Nephron (organoid): ENCODE results near the gene COL12A1.
A peak's percentile ranks its signal among the peaks of the same experiment; 100 is the strongest.

Experiments
- H3K27ac Mint-ChIP-seq, 3 experiments: 2 replicates each; pipeline ENCODE4 v1.8.0; 2020; ENCODE audit warnings: mixed read lengths in 3 of 3, mild to moderate bottlenecking in 2 of 3, moderate library complexity in 1 of 3
- H3K27me3 Mint-ChIP-seq: 2 replicates; pipeline ENCODE4 v1.8.0; 2021; ENCODE audit warnings: low read depth, mild to moderate bottlenecking, moderate library complexity, mixed read lengths
- H3K36me3 Mint-ChIP-seq: 2 replicates; pipeline ENCODE4 v1.8.0; 2020; ENCODE audit warnings: low read depth, mixed read lengths
- H3K4me1 Mint-ChIP-seq: 2 replicates; pipeline ENCODE4 v1.8.0; 2020; ENCODE audit warnings: mixed read lengths
- H3K4me3 Mint-ChIP-seq, 3 experiments: 2 replicates each; pipeline ENCODE4 v1.8.0; 2020; ENCODE audit warnings: mild to moderate bottlenecking in 3 of 3, mixed read lengths in 3 of 3, moderate library complexity in 2 of 3
- H3K9me3 Mint-ChIP-seq: 2 replicates; pipeline ENCODE4 v1.8.0; 2020; ENCODE audit warnings: mixed read lengths
- TF ChIP-seq, protein P1 (sequence below), 3 experiments: fragments of 200-600 bp; sonication (generic); IDR thresholded peaks; one replicate each; pipeline ENCODE4 v1.5.0; 2021; ENCODE audit warnings: antibody characterized with exemption in 3 of 3; ENCODE audit not compliant: unreplicated experiment in 3 of 3

COL12A1 gene

GRCh38 chr6:75211920-75212590, 6.2 kb upstream of the COL12A1 start:
- Mint-ChIP-seq H3K9me3 (no peaks in the 10 kb centered on the region), H3K36me3 (no peaks in the 10 kb centered on the region)

DNA sequence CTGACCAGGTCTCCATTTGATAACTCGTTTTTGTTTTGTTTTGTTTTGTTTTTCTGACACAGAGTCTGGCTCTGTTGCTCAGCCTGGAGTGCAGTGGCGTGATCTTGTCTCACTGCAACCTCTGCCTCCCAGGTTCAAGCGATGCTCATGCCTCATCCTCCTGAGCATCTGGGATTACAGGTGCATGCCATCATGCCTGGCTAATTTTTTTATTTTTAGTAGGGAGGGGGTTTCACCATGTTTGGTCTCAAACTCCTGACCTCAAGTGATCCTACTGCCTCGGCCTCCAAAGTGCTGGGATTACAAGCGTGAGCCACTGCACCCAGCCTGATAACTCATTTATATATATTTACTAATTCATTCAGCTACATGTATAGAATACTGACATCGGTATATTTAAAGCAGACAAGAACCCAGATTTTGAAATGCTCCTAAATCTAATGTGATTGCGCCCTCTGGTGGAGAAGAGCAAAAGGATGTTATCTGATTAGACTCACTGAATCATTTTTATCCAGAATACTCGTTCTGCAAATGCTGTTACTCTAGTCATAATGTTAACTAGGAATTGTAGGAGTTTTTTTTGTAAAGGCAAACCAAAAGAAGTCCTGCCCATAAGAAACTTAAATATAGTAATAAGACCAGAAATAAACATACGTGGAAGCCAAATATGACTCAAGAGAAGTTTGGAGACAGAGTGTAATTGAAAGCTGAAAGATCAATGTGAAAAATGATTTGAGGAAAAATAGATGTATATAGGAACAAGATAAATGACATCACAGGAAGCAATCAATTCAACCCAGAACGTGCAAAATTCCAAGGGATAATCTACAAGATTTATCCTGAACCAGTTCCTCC, 5.3 kb upstream of the COL12A1 start:
- Mint-ChIP-seq H3K27me3 (peaks cover 28% of the 10 kb centered on the region), H3K4me3 (no peak overlapping the region), H3K4me1 (peaks cover 47% of the 10 kb centered on the region), H3K27ac (peak overlapping the region in 2 of 3 experiments; percentile 13 to 36), H3K36me3 (no peaks in the 10 kb centered on the region), H3K9me3 (no peaks in the 10 kb centered on the region)
- TF ChIP-seq, protein P1, sequence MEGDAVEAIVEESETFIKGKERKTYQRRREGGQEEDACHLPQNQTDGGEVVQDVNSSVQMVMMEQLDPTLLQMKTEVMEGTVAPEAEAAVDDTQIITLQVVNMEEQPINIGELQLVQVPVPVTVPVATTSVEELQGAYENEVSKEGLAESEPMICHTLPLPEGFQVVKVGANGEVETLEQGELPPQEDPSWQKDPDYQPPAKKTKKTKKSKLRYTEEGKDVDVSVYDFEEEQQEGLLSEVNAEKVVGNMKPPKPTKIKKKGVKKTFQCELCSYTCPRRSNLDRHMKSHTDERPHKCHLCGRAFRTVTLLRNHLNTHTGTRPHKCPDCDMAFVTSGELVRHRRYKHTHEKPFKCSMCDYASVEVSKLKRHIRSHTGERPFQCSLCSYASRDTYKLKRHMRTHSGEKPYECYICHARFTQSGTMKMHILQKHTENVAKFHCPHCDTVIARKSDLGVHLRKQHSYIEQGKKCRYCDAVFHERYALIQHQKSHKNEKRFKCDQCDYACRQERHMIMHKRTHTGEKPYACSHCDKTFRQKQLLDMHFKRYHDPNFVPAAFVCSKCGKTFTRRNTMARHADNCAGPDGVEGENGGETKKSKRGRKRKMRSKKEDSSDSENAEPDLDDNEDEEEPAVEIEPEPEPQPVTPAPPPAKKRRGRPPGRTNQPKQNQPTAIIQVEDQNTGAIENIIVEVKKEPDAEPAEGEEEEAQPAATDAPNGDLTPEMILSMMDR (IDR thresholded peaks at IDR 0.05; ENCODE audit: unreplicated experiment in 3 of 3): peak; percentile 73 to 83 (median 76)

More at GRCh38 chr6:75211920-75212590, 6.2 kb upstream of the COL12A1 start:
- TF ChIP-seq, protein P1 (IDR thresholded peaks at IDR 0.05; ENCODE audit: unreplicated experiment in 3 of 3): no peak
- peak overlapping the region; percentile 10 to 18 (median 13) for H3K27ac Mint-ChIP-seq
- no peak overlapping the region for H3K4me3 Mint-ChIP-seq
- H3K27me3 Mint-ChIP-seq: peaks cover 22% of the 10 kb centered on the region
- peaks cover 46% of the 10 kb centered on the region for H3K4me1 Mint-ChIP-seq

DNA sequence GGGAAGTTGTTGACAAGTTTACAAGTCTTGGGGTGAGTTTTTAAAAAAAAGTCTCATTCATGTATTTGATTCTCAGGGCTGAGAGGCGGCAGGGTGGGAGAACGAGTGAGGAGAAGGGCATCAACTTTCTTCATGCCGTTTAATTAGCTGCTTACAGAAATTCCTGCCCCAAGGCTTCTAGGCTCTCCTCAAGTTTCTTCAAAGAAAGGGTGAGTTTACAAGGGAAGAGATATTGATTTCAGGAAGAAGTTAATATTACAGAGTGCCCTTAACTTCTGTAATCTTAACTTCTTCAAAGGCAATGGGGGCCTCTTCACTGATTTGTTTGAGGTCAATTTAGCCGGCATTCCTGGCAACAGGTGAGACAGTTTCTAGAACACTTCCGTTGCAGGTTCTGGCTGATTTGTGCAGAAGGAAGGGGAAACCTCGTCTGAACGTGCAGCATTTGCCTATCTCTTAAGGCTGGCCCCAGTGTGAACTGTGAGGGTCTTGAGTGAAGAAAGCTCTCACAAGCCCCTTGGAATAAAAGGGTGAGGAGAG, 3.4 kb upstream of the COL12A1 start:
- H3K27ac Mint-ChIP-seq: peak overlapping the region in 2 of 3 experiments; percentile 96 to 97
- H3K9me3 Mint-ChIP-seq: no peaks in the 10 kb centered on the region
- peaks cover 47% of the 10 kb centered on the region for H3K27me3 Mint-ChIP-seq
- H3K4me3 Mint-ChIP-seq: peak overlapping the region in 2 of 3 experiments; percentile 98
- TF ChIP-seq, protein P1 (IDR thresholded peaks at IDR 0.05; ENCODE audit: unreplicated experiment in 3 of 3): no peak
- peaks cover 53% of the 10 kb centered on the region for H3K4me1 Mint-ChIP-seq
- no peaks in the 10 kb centered on the region for H3K36me3 Mint-ChIP-seq

GRCh38 chr6:75208298-75209183, 2.7 kb upstream of the COL12A1 start:
- peaks cover 50% of the 10 kb centered on the region for H3K27me3 Mint-ChIP-seq
- H3K36me3 Mint-ChIP-seq: no peaks in the 10 kb centered on the region
- H3K9me3 Mint-ChIP-seq: no peaks in the 10 kb centered on the region
- H3K27ac Mint-ChIP-seq: peak overlapping the region; percentile 68 to 97 (median 96)
- TF ChIP-seq, protein P1 (IDR thresholded peaks at IDR 0.05; ENCODE audit: unreplicated experiment in 3 of 3): peak; percentile 83 to 89 (median 84)
- H3K4me3 Mint-ChIP-seq: peak overlapping the region; percentile 92 to 98 (median 98)
- H3K4me1 Mint-ChIP-seq: peaks cover 61% of the 10 kb centered on the region

- peaks cover 67% of the 10 kb centered on the region for H3K4me1 Mint-ChIP-seq
- no peaks in the 10 kb centered on the region for H3K36me3 Mint-ChIP-seq
- H3K4me3 Mint-ChIP-seq: peak overlapping the region; percentile 92 to 98 (median 98)
- TF ChIP-seq, protein P1 (IDR thresholded peaks at IDR 0.05; ENCODE audit: unreplicated experiment in 3 of 3): no peak
- peaks cover 59% of the 10 kb centered on the region for H3K27me3 Mint-ChIP-seq
- no peaks in the 10 kb centered on the region for H3K9me3 Mint-ChIP-seq
- H3K27ac Mint-ChIP-seq: peak overlapping the region; percentile 80 to 97 (median 96)
These were observed 906 bp upstream of the COL12A1 start for GRCh38 chr6:75206576-75207342.
